Mucosa of stomach (tissue), 1 donor: Measurements from ENCODE around the gene LRRC61.

ENCODE experiments used
- H3K27me3 ChIP-seq: one replicate; pipeline ENCODE4 v1.7.0; 2013; ENCODE audit warnings: mild to moderate bottlenecking, low read length; ENCODE audit not compliant: control insufficient read depth, insufficient read depth
- H3K36me3 ChIP-seq: one replicate; pipeline ENCODE4 v1.7.0; 2013; ENCODE audit warnings: low read length; ENCODE audit not compliant: control insufficient read depth, insufficient read depth
- H3K4me1 ChIP-seq: one replicate; pipeline ENCODE4 v1.7.0; 2013; ENCODE audit warnings: mild to moderate bottlenecking, low read length; ENCODE audit not compliant: control insufficient read depth, insufficient read depth
- H3K4me3 ChIP-seq: one replicate; pipeline ENCODE4 v1.7.0; 2013; ENCODE audit warnings: low read length
- H3K9ac ChIP-seq: one replicate; pipeline ENCODE4 v1.7.0; 2013; ENCODE audit warnings: mild to moderate bottlenecking, low read length, moderate library complexity
- H3K9me3 ChIP-seq: one replicate; pipeline ENCODE4 v1.7.0; 2013; ENCODE audit warnings: mild to moderate bottlenecking, low read length, moderate library complexity; ENCODE audit not compliant: control insufficient read depth
- donor health status: Pancreatic carcinoma.

Gene LRRC61

GRCh38 chr7:150337179-150337578 lies 14.0 kb downstream of the LRRC61 start:
- Histone ChIP-seq H3K4me3 (no peak overlapping the region), H3K9ac (no peak overlapping the region), H3K36me3 (no peaks in the 10 kb centered on the region), H3K9me3 (no peaks in the 10 kb centered on the region), H3K4me1 (peaks cover 20% of the 10 kb centered on the region), H3K27me3 (peaks cover 8% of the 10 kb centered on the region)

- H3K9me3 ChIP-seq = no peaks in the 10 kb centered on the region
- peaks cover 20% of the 10 kb centered on the region for H3K4me1 ChIP-seq
- no peak overlapping the region for H3K4me3 ChIP-seq
- H3K36me3 ChIP-seq = no peaks in the 10 kb centered on the region
- H3K27me3 ChIP-seq = peaks cover 8% of the 10 kb centered on the region
- no peak overlapping the region for H3K9ac ChIP-seq
These were observed 14.5 kb downstream of the LRRC61 start for GRCh38 chr7:150337659-150338081.

GRCh38 chr7:150338166-150338829 lies 15.1 kb downstream of the LRRC61 start:
- Histone ChIP-seq H3K4me1 (peaks cover 20% of the 10 kb centered on the region), H3K27me3 (peaks cover 8% of the 10 kb centered on the region), H3K9ac (no peak overlapping the region)

GRCh38 chr7:150339409-150339809 lies 16.3 kb downstream of the LRRC61 start:
- no peaks in the 10 kb centered on the region for H3K9me3 ChIP-seq
- H3K4me1 ChIP-seq = peaks cover 20% of the 10 kb centered on the region
- H3K27me3 ChIP-seq = peaks cover 8% of the 10 kb centered on the region
- H3K4me3 ChIP-seq = no peak overlapping the region
- H3K9ac ChIP-seq = no peak overlapping the region
- no peaks in the 10 kb centered on the region for H3K36me3 ChIP-seq

More at GRCh38 chr7:150338166-150338829, 15.1 kb downstream of the LRRC61 start:
- Histone ChIP-seq H3K36me3 (no peaks in the 10 kb centered on the region), H3K9me3 (no peaks in the 10 kb centered on the region), H3K4me3 (no peak overlapping the region)

GRCh38 chr7:150340024-150340749 lies 17.0 kb downstream of the LRRC61 start:
- Histone ChIP-seq H3K36me3 (no peaks in the 10 kb centered on the region), H3K4me3 (peak overlapping the region; percentile 15), H3K27me3 (peaks cover 8% of the 10 kb centered on the region), H3K9me3 (no peaks in the 10 kb centered on the region), H3K4me1 (peaks cover 20% of the 10 kb centered on the region), H3K9ac (peak overlapping the region; percentile 26)

GRCh38 chr7:150340875-150341262 lies 17.7 kb downstream of the LRRC61 start:
- Histone ChIP-seq H3K36me3 (no peaks in the 10 kb centered on the region), H3K4me1 (peaks cover 15% of the 10 kb centered on the region), H3K9ac (peak overlapping the region; percentile 63), H3K4me3 (peak overlapping the region; percentile 6), H3K27me3 (peaks cover 8% of the 10 kb centered on the region), H3K9me3 (no peaks in the 10 kb centered on the region)

GRCh38 chr7:150341263-150342120 lies 18.3 kb downstream of the LRRC61 start, which contains the start of gene RARRES2:
RARRES2 (minus strand) TSS chr7:150341629; CDS start chr7:150340609, 1,020 bp downstream.
- H3K27me3 ChIP-seq = peaks cover 8% of the 10 kb centered on the region
- H3K36me3 ChIP-seq = no peaks in the 10 kb centered on the region
- no peaks in the 10 kb centered on the region for H3K9me3 ChIP-seq
- peak within 1 kb of the TSS; percentile 15 for H3K4me3 ChIP-seq
- H3K9ac ChIP-seq = peak within 1 kb of the TSS; percentile 63
- peaks cover 13% of the 10 kb centered on the region for H3K4me1 ChIP-seq

GRCh38 chr7:150342121-150342408 lies 18.9 kb downstream of the LRRC61 start:
- H3K4me1 ChIP-seq = peaks cover 13% of the 10 kb centered on the region
- H3K36me3 ChIP-seq = no peaks in the 10 kb centered on the region
- no peaks in the 10 kb centered on the region for H3K9me3 ChIP-seq
- H3K4me3 ChIP-seq = no peak overlapping the region
- peaks cover 8% of the 10 kb centered on the region for H3K27me3 ChIP-seq
- no peak overlapping the region for H3K9ac ChIP-seq

GRCh38 chr7:150343225-150343624 lies 20.1 kb downstream of the LRRC61 start:
- H3K4me3 ChIP-seq = no peak overlapping the region
- H3K4me1 ChIP-seq = peaks cover 13% of the 10 kb centered on the region
- peaks cover 8% of the 10 kb centered on the region for H3K27me3 ChIP-seq
- no peaks in the 10 kb centered on the region for H3K9me3 ChIP-seq
- no peaks in the 10 kb centered on the region for H3K36me3 ChIP-seq
- no peak overlapping the region for H3K9ac ChIP-seq

- H3K4me3 ChIP-seq = no peak overlapping the region
- no peaks in the 10 kb centered on the region for H3K36me3 ChIP-seq
- H3K9me3 ChIP-seq = no peaks in the 10 kb centered on the region
- no peak overlapping the region for H3K9ac ChIP-seq
- peaks cover 8% of the 10 kb centered on the region for H3K27me3 ChIP-seq
- peaks cover 13% of the 10 kb centered on the region for H3K4me1 ChIP-seq
These were observed 21.1 kb downstream of the LRRC61 start for GRCh38 chr7:150344299-150344698.

GRCh38 chr7:150345012-150345411 lies 21.9 kb downstream of the LRRC61 start:
- Histone ChIP-seq H3K9ac (no peak overlapping the region), H3K4me1 (peaks cover 8% of the 10 kb centered on the region), H3K9me3 (no peaks in the 10 kb centered on the region), H3K36me3 (no peaks in the 10 kb centered on the region), H3K4me3 (no peak overlapping the region), H3K27me3 (peaks cover 8% of the 10 kb centered on the region)

- Histone ChIP-seq H3K9me3 (no peaks in the 10 kb centered on the region), H3K36me3 (no peaks in the 10 kb centered on the region), H3K27me3 (no peaks in the 10 kb centered on the region), H3K9ac (no peak overlapping the region), H3K4me3 (no peak overlapping the region), H3K4me1 (no peaks in the 10 kb centered on the region)
These were observed 23.8 kb downstream of the LRRC61 start for GRCh38 chr7:150346922-150347321.
